Ectodermal cell (in vitro differentiated cells): ENCODE results near the gene PTCD1.

Experiments
- H3K27ac ChIP-seq: 2 replicates; pipeline ENCODE4 v1.7.0; 2013; ENCODE audit warnings: mild to moderate bottlenecking, low read depth, low read length; ENCODE audit not compliant: insufficient read depth, poor library complexity, severe bottlenecking
- H3K27me3 ChIP-seq: 2 replicates; pipeline ENCODE4 v1.7.0; 2013; ENCODE audit warnings: mild to moderate bottlenecking, low read length; ENCODE audit not compliant: insufficient read depth, control insufficient read depth, poor library complexity, severe bottlenecking
- H3K36me3 ChIP-seq: one replicate; pipeline ENCODE4 v1.7.0; 2013; ENCODE audit warnings: low read length; ENCODE audit not compliant: control insufficient read depth, insufficient read depth
- H3K4me1 ChIP-seq: one replicate; pipeline ENCODE4 v1.7.0; 2013; ENCODE audit warnings: low read length; ENCODE audit not compliant: control insufficient read depth, insufficient read depth
- H3K4me3 ChIP-seq: 2 replicates; pipeline ENCODE4 v1.7.0; 2013; ENCODE audit warnings: low read depth, low read length, control low read depth; ENCODE audit not compliant: insufficient read depth
- H3K9me3 ChIP-seq: 2 replicates; pipeline ENCODE4 v1.7.0; 2013; ENCODE audit warnings: mild to moderate bottlenecking, low read length, moderate library complexity; ENCODE audit not compliant: control insufficient read depth
- WGBS, 2 experiments: methylation state at CpG; one replicate each; pipeline ENCODE4 v1.1.7; 2013; ENCODE audit warnings: missing lambda C conversion rate in 2 of 2; 5-methylcytosine and 5-hydroxymethylcytosine counted together

PTCD1 gene

GRCh38 chr7:99461221-99461620 lies 22.6 kb upstream of the PTCD1 start:
- Histone ChIP-seq H3K4me1 (no peaks in the 10 kb centered on the region), H3K4me3 (no peak overlapping the region), H3K9me3 (no peaks in the 10 kb centered on the region), H3K27ac (no peak overlapping the region), H3K27me3 (no peaks in the 10 kb centered on the region), H3K36me3 (peaks cover 36% of the 10 kb centered on the region)
- 89 to 95% methylated on average over 2 of the region's 2 CpGs for WGBS, 2 experiments

GRCh38 chr7:99460651-99461050 lies 22.1 kb upstream of the PTCD1 start:
- peaks cover 42% of the 10 kb centered on the region for H3K36me3 ChIP-seq

GRCh38 chr7:99459087-99459486 lies 20.5 kb upstream of the PTCD1 start:
- Histone ChIP-seq H3K27ac (no peak overlapping the region), H3K36me3 (peaks cover 53% of the 10 kb centered on the region), H3K4me3 (no peak overlapping the region), H3K9me3 (no peaks in the 10 kb centered on the region), H3K4me1 (no peaks in the 10 kb centered on the region), H3K27me3 (no peaks in the 10 kb centered on the region)
- 92 to 94% methylated on average over 8 of the region's 8 CpGs for WGBS, 2 experiments

More at GRCh38 chr7:99460651-99461050, 22.1 kb upstream of the PTCD1 start:
- Histone ChIP-seq H3K4me1 (no peaks in the 10 kb centered on the region), H3K27me3 (no peaks in the 10 kb centered on the region), H3K4me3 (no peak overlapping the region), H3K27ac (no peak overlapping the region), H3K9me3 (no peaks in the 10 kb centered on the region)
- 97% methylated on average over 11 of the region's 11 CpGs for WGBS, 2 experiments

GRCh38 chr7:99457650-99458493 lies 19.3 kb upstream of the PTCD1 start:
- Histone ChIP-seq H3K36me3 (peaks cover 57% of the 10 kb centered on the region), H3K27me3 (no peaks in the 10 kb centered on the region), H3K27ac (no peak overlapping the region), H3K4me1 (no peaks in the 10 kb centered on the region), H3K4me3 (no peak overlapping the region), H3K9me3 (no peaks in the 10 kb centered on the region)
- WGBS, 2 experiments = 94 to 95% methylated on average over 26 of the region's 26 CpGs

GRCh38 chr7:99457050-99457649 lies 18.6 kb upstream of the PTCD1 start:
- H3K4me1 ChIP-seq = no peaks in the 10 kb centered on the region
- H3K27ac ChIP-seq = no peak overlapping the region
- H3K4me3 ChIP-seq = no peak overlapping the region
- no peaks in the 10 kb centered on the region for H3K27me3 ChIP-seq
- peaks cover 63% of the 10 kb centered on the region for H3K36me3 ChIP-seq
- WGBS, 2 experiments = 95 to 98% methylated on average over 6 of the region's 6 CpGs
- no peaks in the 10 kb centered on the region for H3K9me3 ChIP-seq

GRCh38 chr7:99456288-99456687 lies 17.7 kb upstream of the PTCD1 start:
- H3K27me3 ChIP-seq = no peaks in the 10 kb centered on the region
- H3K36me3 ChIP-seq = peaks cover 68% of the 10 kb centered on the region
- H3K4me3 ChIP-seq = no peak overlapping the region
- WGBS, 2 experiments = 93 to 94% methylated on average over 12 to 13 of the region's 13 CpGs
- no peaks in the 10 kb centered on the region for H3K9me3 ChIP-seq
- H3K4me1 ChIP-seq = no peaks in the 10 kb centered on the region
- no peak overlapping the region for H3K27ac ChIP-seq

GRCh38 chr7:99455874-99456273 lies 17.3 kb upstream of the PTCD1 start:
- WGBS, 2 experiments = 92% methylated on average over 9 of the region's 9 CpGs

GRCh38 chr7:99453105-99453504 lies 14.5 kb upstream of the PTCD1 start:
- Histone ChIP-seq H3K4me3 (no peak overlapping the region), H3K4me1 (no peaks in the 10 kb centered on the region), H3K36me3 (peaks cover 78% of the 10 kb centered on the region), H3K9me3 (no peaks in the 10 kb centered on the region), H3K27me3 (no peaks in the 10 kb centered on the region), H3K27ac (no peak overlapping the region)
- 96% methylated on average over 11 of the region's 11 CpGs for WGBS, 2 experiments

More at GRCh38 chr7:99455874-99456273, 17.3 kb upstream of the PTCD1 start:
- no peak overlapping the region for H3K27ac ChIP-seq
- H3K4me3 ChIP-seq = no peak overlapping the region
- H3K9me3 ChIP-seq = no peaks in the 10 kb centered on the region
- no peaks in the 10 kb centered on the region for H3K27me3 ChIP-seq
- H3K36me3 ChIP-seq = peaks cover 71% of the 10 kb centered on the region
- no peaks in the 10 kb centered on the region for H3K4me1 ChIP-seq

- WGBS, 2 experiments = 94 to 95% methylated on average over 13 of the region's 13 CpGs
- no peak overlapping the region for H3K27ac ChIP-seq
Measured at GRCh38 chr7:99452541-99452940, 13.9 kb upstream of the PTCD1 start.

GRCh38 chr7:99451936-99452335 lies 13.3 kb upstream of the PTCD1 start:
- H3K4me3 ChIP-seq = no peak overlapping the region
- peaks cover 78% of the 10 kb centered on the region for H3K36me3 ChIP-seq
- 95 to 97% methylated on average over 8 of the region's 8 CpGs for WGBS, 2 experiments
- no peaks in the 10 kb centered on the region for H3K4me1 ChIP-seq
- no peak overlapping the region for H3K27ac ChIP-seq
- H3K9me3 ChIP-seq = no peaks in the 10 kb centered on the region
- no peaks in the 10 kb centered on the region for H3K27me3 ChIP-seq

More at GRCh38 chr7:99452541-99452940, 13.9 kb upstream of the PTCD1 start:
- H3K36me3 ChIP-seq = peaks cover 75% of the 10 kb centered on the region
- H3K4me1 ChIP-seq = no peaks in the 10 kb centered on the region
- no peaks in the 10 kb centered on the region for H3K27me3 ChIP-seq
- no peak overlapping the region for H3K4me3 ChIP-seq
- H3K9me3 ChIP-seq = no peaks in the 10 kb centered on the region
